B cell (primary cell): Measurements from ENCODE around the gene EPHA7. TPM values are rescaled to one million over a fixed set of nuclear protein-coding genes. Genes with fewer than 3 reads are reported as not detected.

Experiments used
- ATAC-seq: fragments of 200-7000 bp; cut with Tn5 transposase; one replicate; pipeline ENCODE4 v1.10.0; 2021; ENCODE audit warnings: low read depth, mild to moderate bottlenecking, moderate number of reproducible peaks, moderate library complexity
- CTCF ChIA-PET: fragments of 350-600 bp; sonication (Branson Sonifier 250); formaldehyde crosslinking; loops from one replicate; lab custom pipeline; 2021; ENCODE audit warnings: antibody characterized with exemption, inconsistent platforms; lab: Charles Lee
- POLR2A ChIA-PET: fragments of 350-600 bp; sonication (Branson Sonifier 250); formaldehyde crosslinking; loops from one replicate; lab custom pipeline; 2021; ENCODE audit warnings: antibody characterized with exemption; lab: Charles Lee
- DNase-seq: peaks from one replicate; pipeline ENCODE4 v3.0.0; 2013
- H2AFZ ChIP-seq: 2 replicates; pipeline ENCODE4 v1.6.1; 2012; ENCODE audit warnings: mild to moderate bottlenecking, low read depth, low read length; ENCODE audit not compliant: insufficient read depth, poor library complexity, severe bottlenecking
- H3K27ac ChIP-seq, 2 donors: 1 replicate in 1 of 2; 2 replicates in 1 of 2; pipeline ENCODE4 v1.5.1; 2012 to 2013; ENCODE audit warnings: low read length in 2 of 2, mild to moderate bottlenecking in 2 of 2, moderate library complexity in 1 of 2
- H3K27me3 ChIP-seq, 4 experiments: fragments of 200-600 bp in 1 of 4; sonication (generic) in 1 of 4; replicated peaks in 1 of 4; 1 replicate in 2 of 4; 2 replicates in 2 of 4; pipeline versions ENCODE4 v1.6.1 to v1.7.0; 2013 to 2016; ENCODE audit warnings: low read length in 3 of 4, mild to moderate bottlenecking in 2 of 4, mixed read lengths in 1 of 4, moderate library complexity in 1 of 4; ENCODE audit not compliant: insufficient read depth in 4 of 4, control insufficient read depth in 3 of 4; ENCODE audit errors: control extremely low read depth in 1 of 4
- H3K36me3 ChIP-seq, 2 experiments: replicated peaks in 1 of 2; 1 replicate in 1 of 2; 2 replicates in 1 of 2; pipeline versions ENCODE4 v1.6.1 to v1.7.1; 2013; ENCODE audit warnings: low read length in 1 of 2; ENCODE audit not compliant: insufficient read depth in 2 of 2, control insufficient read depth in 1 of 2; ENCODE audit errors: control extremely low read depth in 1 of 2, extremely low read depth in 1 of 2
- H3K4me1 ChIP-seq, 2 donors: fragments of 200-600 bp in 1 of 2; sonication (generic) in 1 of 2; 1 replicate in 1 of 2; 2 replicates in 1 of 2; pipeline versions ENCODE4 v1.5.1 to v1.6.1; 2013 to 2017; ENCODE audit warnings: low read length in 2 of 2; ENCODE audit not compliant: control insufficient read depth in 2 of 2, insufficient read depth in 2 of 2
- H3K4me2 ChIP-seq: replicated peaks from 2 replicates; pipeline ENCODE3; 2012; ENCODE audit warnings: mild to moderate bottlenecking, low read depth, low read length; ENCODE audit not compliant: poor library complexity, severe bottlenecking
- H3K4me3 ChIP-seq, 5 experiments: fragments of 200-600 bp in 1 of 5; sonication (generic) in 1 of 5; 1 replicate in 3 of 5; 2 replicates in 2 of 5; pipeline versions ENCODE4 v1.5.1 to v1.7.0; 2011 to 2016; ENCODE audit warnings: low read length in 4 of 5, mild to moderate bottlenecking in 4 of 5, low read depth in 2 of 5, control low read depth in 1 of 5, moderate library complexity in 1 of 5; ENCODE audit not compliant: insufficient read depth in 1 of 5; ENCODE audit errors: control extremely low read depth in 1 of 5, extremely low read depth in 1 of 5
- H3K79me2 ChIP-seq: fragments of 200-600 bp; sonication (generic); one replicate; pipeline ENCODE4 v1.6.0; 2016; ENCODE audit warnings: low read length; ENCODE audit not compliant: control insufficient read depth, insufficient read depth
- H3K9ac ChIP-seq: fragments of 200-600 bp; sonication (generic); 2 replicates; pipeline ENCODE4 v1.6.1; 2017; ENCODE audit warnings: mild to moderate bottlenecking, low read length, moderate library complexity
- H3K9me3 ChIP-seq, 3 donors: one replicate each; pipeline versions ENCODE4 v1.6.1 to v1.7.1; 2013; ENCODE audit warnings: low read length in 2 of 3; ENCODE audit not compliant: control insufficient read depth in 2 of 3, insufficient read depth in 1 of 3; ENCODE audit errors: control extremely low read depth in 1 of 3
- H4K20me1 ChIP-seq: 2 replicates; pipeline ENCODE4 v1.6.0; 2012; ENCODE audit warnings: mild to moderate bottlenecking, low read length; ENCODE audit not compliant: insufficient read depth, control insufficient read depth, poor library complexity, severe bottlenecking
- H3K27ac Mint-ChIP-seq: one replicate; pipeline ENCODE4 v1.8.0; 2021; ENCODE audit warnings: mixed read lengths
- H3K27me3 Mint-ChIP-seq: one replicate; pipeline ENCODE4 v1.8.0; 2021; ENCODE audit warnings: mixed read lengths
- H3K4me1 Mint-ChIP-seq: one replicate; pipeline ENCODE4 v1.8.0; 2021; ENCODE audit warnings: mixed read lengths
- H3K4me3 Mint-ChIP-seq: one replicate; pipeline ENCODE4 v1.8.0; 2021; ENCODE audit warnings: mixed read lengths
- H3K9me3 Mint-ChIP-seq: one replicate; pipeline ENCODE4 v1.8.0; 2022; ENCODE audit warnings: mixed read lengths; ENCODE audit not compliant: insufficient read depth
- EZH2 ChIP-seq: IDR thresholded peaks from 2 replicates; pipeline ENCODE4 v1.6.1; 2012; ENCODE audit warnings: borderline replicate concordance, low read depth, mild to moderate bottlenecking, moderate library complexity, low read length; ENCODE audit not compliant: insufficient read depth, poor library complexity, severe bottlenecking
- WGBS: methylation state at CpG from one replicate; pipeline ENCODE4 v1.1.5; 2013; ENCODE audit warnings: missing lambda C conversion rate; ENCODE audit not compliant: insufficient coverage; 5-methylcytosine and 5-hydroxymethylcytosine counted together
- intact Hi-C: fragments of 100-400 bp; cut with micrococcal nuclease; formaldehyde crosslinking; loops from one replicate; pipeline ENCODE4 v1.10.0; 2022
- polyA plus RNA-seq: library from polyadenylated mRNA; depleted of rRNA; stranded (reverse); fragments of >200 nt; gene quantifications from 2 replicates; pipeline ENCODE4 v1.2.3, GENCODE V29; 2012
- total RNA-seq, 2 donors: library from RNA; stranded (reverse); fragments of 120-200 nt in 1 of 2; gene quantifications; 1 replicate in 1 of 2; 2 replicates in 1 of 2; pipeline versions ENCODE4 v1.2.3 to v1.2.4, GENCODE V29; 2013 to 2022
- TF ChIP-seq, protein P1 (sequence below): fragments of 200-600 bp; IDR thresholded peaks from one replicate; pipeline ENCODE4 v1.8.0; 2022; ENCODE audit warnings: antibody characterized with exemption, mild to moderate bottlenecking

The EPHA7 gene
- total and polyA plus RNA-seq, 2 donors (not counting 1 experiment from before 2014, with no cell fraction given) = not detected

DNA sequence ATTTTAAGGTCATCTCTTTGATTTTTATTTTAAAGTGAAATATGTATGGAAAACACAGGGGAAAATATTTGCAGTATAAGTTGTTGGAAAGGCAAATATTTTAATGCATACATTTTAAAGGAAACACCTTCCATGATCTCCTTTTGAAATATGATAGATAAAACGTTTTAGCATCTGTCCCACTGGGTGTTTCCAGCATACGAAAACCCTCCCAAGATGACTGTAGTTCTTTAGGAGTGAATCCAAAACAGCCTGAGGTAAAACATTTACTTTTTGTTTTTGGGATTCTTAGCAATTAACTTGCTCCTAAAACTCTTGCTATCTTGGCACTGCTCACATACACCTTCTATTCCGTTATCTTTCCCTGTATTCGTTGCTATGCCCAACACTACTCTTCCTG is 210.0 kb downstream of the EPHA7 start:
- Histone ChIP-seq H3K27me3 (no peaks in the 10 kb centered on the region), H3K4me3 (no peak overlapping the region), H3K36me3 (no peaks in the 10 kb centered on the region), H3K4me2 (no peak overlapping the region), H3K4me1 (no peaks in the 10 kb centered on the region), H2AFZ (no peak overlapping the region), H3K79me2 (no peaks in the 10 kb centered on the region), H3K9me3 (no peaks in the 10 kb centered on the region), H3K9ac (no peak overlapping the region), H4K20me1 (no peaks in the 10 kb centered on the region), H3K27ac (no peak overlapping the region)
- ChIA-PET POLR2A (no interaction called here), CTCF (no interaction called here)
- H3K4me3 Mint-ChIP-seq = no peak overlapping the region
- intact Hi-C loops = no loop called here
- no peaks in the 10 kb centered on the region for H3K27me3 Mint-ChIP-seq
- WGBS = 79% methylated on average over 3 of the region's 4 CpGs
- H3K27ac Mint-ChIP-seq = no peak overlapping the region
- TF ChIP-seq EZH2 = no peak
- TF ChIP-seq, protein P1, sequence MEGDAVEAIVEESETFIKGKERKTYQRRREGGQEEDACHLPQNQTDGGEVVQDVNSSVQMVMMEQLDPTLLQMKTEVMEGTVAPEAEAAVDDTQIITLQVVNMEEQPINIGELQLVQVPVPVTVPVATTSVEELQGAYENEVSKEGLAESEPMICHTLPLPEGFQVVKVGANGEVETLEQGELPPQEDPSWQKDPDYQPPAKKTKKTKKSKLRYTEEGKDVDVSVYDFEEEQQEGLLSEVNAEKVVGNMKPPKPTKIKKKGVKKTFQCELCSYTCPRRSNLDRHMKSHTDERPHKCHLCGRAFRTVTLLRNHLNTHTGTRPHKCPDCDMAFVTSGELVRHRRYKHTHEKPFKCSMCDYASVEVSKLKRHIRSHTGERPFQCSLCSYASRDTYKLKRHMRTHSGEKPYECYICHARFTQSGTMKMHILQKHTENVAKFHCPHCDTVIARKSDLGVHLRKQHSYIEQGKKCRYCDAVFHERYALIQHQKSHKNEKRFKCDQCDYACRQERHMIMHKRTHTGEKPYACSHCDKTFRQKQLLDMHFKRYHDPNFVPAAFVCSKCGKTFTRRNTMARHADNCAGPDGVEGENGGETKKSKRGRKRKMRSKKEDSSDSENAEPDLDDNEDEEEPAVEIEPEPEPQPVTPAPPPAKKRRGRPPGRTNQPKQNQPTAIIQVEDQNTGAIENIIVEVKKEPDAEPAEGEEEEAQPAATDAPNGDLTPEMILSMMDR = no peak
- peaks cover 4% of the 10 kb centered on the region for H3K9me3 Mint-ChIP-seq
- DNase-seq (no peak), ATAC-seq (no peak)
- H3K4me1 Mint-ChIP-seq = no peaks in the 10 kb centered on the region

DNA sequence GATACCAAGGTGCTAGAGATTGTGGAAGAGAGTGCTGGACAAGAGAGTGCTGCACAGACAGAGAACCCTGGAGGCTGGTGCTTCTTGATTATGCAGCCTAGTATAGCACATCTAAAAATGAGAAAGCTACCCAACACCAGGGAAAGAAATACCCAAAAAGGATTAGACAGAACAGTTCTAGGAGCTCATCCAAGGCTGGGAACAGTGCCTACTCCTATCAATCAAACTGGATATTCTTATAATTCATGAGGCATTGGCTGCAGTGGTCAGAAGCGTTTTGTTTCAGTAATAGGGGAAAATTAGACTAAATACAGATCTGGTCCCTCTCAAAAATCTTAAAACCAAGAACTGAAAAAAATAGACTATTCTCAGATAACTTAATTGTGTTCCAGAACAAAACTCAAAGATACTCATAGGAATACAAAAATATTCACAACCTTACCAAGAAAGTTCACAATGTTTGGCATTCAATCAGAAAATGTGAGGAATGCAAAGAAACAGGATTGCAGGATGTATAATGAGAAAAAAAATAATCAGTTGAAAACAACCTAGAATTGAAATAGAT is 222.9 kb downstream of the EPHA7 start:
- no peaks in the 10 kb centered on the region for H3K36me3 ChIP-seq
- H3K79me2 ChIP-seq = no peaks in the 10 kb centered on the region
- ChIA-PET CTCF (no interaction called here), POLR2A (no interaction called here)
- no peak for DNase-seq
- no peak overlapping the region for H3K4me3 ChIP-seq
- H4K20me1 ChIP-seq = no peaks in the 10 kb centered on the region
- H3K4me1 Mint-ChIP-seq = no peaks in the 10 kb centered on the region
- H3K9ac ChIP-seq = no peak overlapping the region
- H3K4me3 Mint-ChIP-seq = no peak overlapping the region
- WGBS = no CpG with 5 or more reads among the region's 1 CpG
- TF ChIP-seq, protein P1 = no peak
- no peak for TF ChIP-seq EZH2
- H2AFZ ChIP-seq = no peak overlapping the region
- H3K27ac Mint-ChIP-seq = no peak overlapping the region
- no peaks in the 10 kb centered on the region for H3K9me3 Mint-ChIP-seq
- H3K4me1 ChIP-seq = no peaks in the 10 kb centered on the region
- H3K27me3 ChIP-seq = no peaks in the 10 kb centered on the region
- no peaks in the 10 kb centered on the region for H3K27me3 Mint-ChIP-seq
- H3K4me2 ChIP-seq = no peak overlapping the region
- no peak overlapping the region for H3K27ac ChIP-seq
- no peaks in the 10 kb centered on the region for H3K9me3 ChIP-seq
- intact Hi-C loops = no loop called here
- no peak for ATAC-seq
